GM23338 (cell line): ENCODE measurements around the gene CRTC3. TPM values are rescaled to one million over a fixed set of nuclear protein-coding genes. Genes with fewer than 3 reads are reported as not detected.
A peak's percentile ranks its signal among the peaks of the same experiment; 100 is the strongest.

Experiments used
- ATAC-seq: fragments of 200-7000 bp; cut with Tn5 transposase; 3 replicates; pipeline ENCODE4 v1.9.1; 2020
- DNase-seq: peaks from one replicate; pipeline ENCODE4 v3.0.0-alpha.2; 2015; ENCODE audit warnings: low spot score
- H2AFZ ChIP-seq: fragments of 200-600 bp; sonication (generic); 2 replicates; pipeline ENCODE4 v1.8.0; 2016; ENCODE audit warnings: antibody characterized with exemption, mild to moderate bottlenecking, moderate library complexity
- H3F3A ChIP-seq: fragments of 200-600 bp; sonication (generic); replicated peaks from 2 replicates; pipeline ENCODE4 v1.8.0; 2017; ENCODE audit warnings: antibody characterized with exemption, mixed run types, low read depth
- H3K27ac ChIP-seq: fragments of 200-600 bp; sonication (generic); 2 replicates; pipeline ENCODE4 v1.6.1; 2016; ENCODE audit warnings: low read depth
- H3K27me3 ChIP-seq: fragments of 200-600 bp; sonication (generic); 2 replicates; pipeline ENCODE4 v1.8.0; 2016; ENCODE audit warnings: mild to moderate bottlenecking, mixed run types, moderate library complexity; ENCODE audit not compliant: insufficient read depth
- H3K36me3 ChIP-seq: fragments of 200-600 bp; sonication (generic); 2 replicates; pipeline ENCODE4 v1.8.0; 2016; ENCODE audit warnings: mild to moderate bottlenecking; ENCODE audit not compliant: insufficient read depth
- H3K4me1 ChIP-seq: fragments of 200-600 bp; sonication (generic); 2 replicates; pipeline ENCODE4 v1.8.0; 2016; ENCODE audit warnings: mild to moderate bottlenecking, moderate library complexity; ENCODE audit not compliant: insufficient read depth
- H3K4me2 ChIP-seq: fragments of 200-600 bp; sonication (generic); 2 replicates; pipeline ENCODE4 v1.7.1; 2017; ENCODE audit warnings: mixed run types
- H3K4me3 ChIP-seq: fragments of 200-600 bp; sonication (generic); 2 replicates; pipeline ENCODE4 v1.6.1; 2016; ENCODE audit warnings: mixed run types
- H3K79me2 ChIP-seq: fragments of 200-600 bp; sonication (generic); replicated peaks from 2 replicates; pipeline ENCODE4 v1.8.0; 2017; ENCODE audit warnings: mild to moderate bottlenecking; ENCODE audit not compliant: insufficient read depth
- H3K9me2 ChIP-seq: fragments of 200-600 bp; sonication (generic); 2 replicates; pipeline ENCODE4 v1.8.0; 2017; ENCODE audit not compliant: insufficient read depth
- H4K20me1 ChIP-seq: fragments of 200-600 bp; sonication (generic); replicated peaks from 2 replicates; pipeline ENCODE4 v1.8.0; 2017; ENCODE audit warnings: mild to moderate bottlenecking; ENCODE audit not compliant: insufficient read depth
- H3K27ac Mint-ChIP-seq: 2 replicates; pipeline ENCODE4 v1.8.0; 2020; ENCODE audit warnings: inconsistent platforms, mild to moderate bottlenecking, moderate library complexity, mixed read lengths
- H3K27me3 Mint-ChIP-seq: 3 replicates; pipeline ENCODE4 v1.8.0; 2022; ENCODE audit warnings: low read depth, mild to moderate bottlenecking, moderate library complexity, mixed read lengths, inconsistent platforms; ENCODE audit not compliant: insufficient read depth, poor library complexity
- H3K36me3 Mint-ChIP-seq: 3 replicates; pipeline ENCODE4 v1.8.0; 2021; ENCODE audit warnings: low read depth, mild to moderate bottlenecking, inconsistent platforms, moderate library complexity, mixed read lengths
- H3K4me1 Mint-ChIP-seq: 3 replicates; pipeline ENCODE4 v1.8.0; 2020; ENCODE audit warnings: mild to moderate bottlenecking, inconsistent platforms, mixed read lengths
- H3K4me3 Mint-ChIP-seq: 3 replicates; pipeline ENCODE4 v1.8.0; 2021; ENCODE audit warnings: moderate library complexity, mild to moderate bottlenecking, inconsistent platforms, mixed read lengths
- H3K9me3 Mint-ChIP-seq: 3 replicates; pipeline ENCODE4 v1.8.0; 2020; ENCODE audit warnings: moderate library complexity, mild to moderate bottlenecking, inconsistent platforms, mixed read lengths
- CREB1 ChIP-seq: fragments of 250-450 bp; sonication (Bioruptor Pico); IDR thresholded peaks from 2 replicates; pipeline ENCODE4 v1.5.0; 2020; ENCODE audit warnings: low read depth, mild to moderate bottlenecking, moderate library complexity
- CTCF ChIP-seq, 2 experiments: fragments of 200-600 bp in 1 of 2; sonication (generic) in 1 of 2; conservative IDR thresholded peaks; 2 replicates each; pipeline versions ENCODE4 v1.5.1 to v1.6.1; 2016 to 2017; ENCODE audit warnings: antibody characterized with exemption in 2 of 2, low read depth in 2 of 2, mild to moderate bottlenecking in 2 of 2, moderate library complexity in 1 of 2
- EZH2 ChIP-seq: fragments of 200-600 bp; sonication (generic); IDR thresholded peaks from one replicate; pipeline ENCODE4 v1.8.0; 2017; ENCODE audit warnings: antibody characterized with exemption, mild to moderate bottlenecking, low read depth; ENCODE audit not compliant: unreplicated experiment
- EZH2phosphoT487 ChIP-seq: fragments of 200-600 bp; sonication (generic); IDR thresholded peaks from one replicate; pipeline ENCODE4 v1.8.1; 2018; ENCODE audit warnings: antibody characterized with exemption; ENCODE audit not compliant: unreplicated experiment
- JUNB ChIP-seq: IDR thresholded peaks from one replicate; pipeline ENCODE4 v1.6.1; 2016; ENCODE audit warnings: antibody characterized with exemption; ENCODE audit not compliant: unreplicated experiment
- NANOG ChIP-seq: IDR thresholded peaks from 2 replicates; pipeline ENCODE4 v1.6.1; 2016; ENCODE audit warnings: antibody characterized with exemption, borderline replicate concordance
- POLR2AphosphoS5 ChIP-seq: IDR thresholded peaks from 2 replicates; pipeline ENCODE4 v1.6.1; 2016; ENCODE audit warnings: antibody characterized with exemption, low read depth
- REST ChIP-seq: IDR thresholded peaks from one replicate; pipeline ENCODE4 v1.6.1; 2018; ENCODE audit warnings: antibody characterized with exemption; ENCODE audit not compliant: unreplicated experiment
- STAT1 ChIP-seq: IDR thresholded peaks from one replicate; pipeline ENCODE4 v1.6.1; 2016; ENCODE audit warnings: antibody characterized with exemption; ENCODE audit not compliant: unreplicated experiment
- ZNF114 ChIP-seq: fragments of 250-450 bp; sonication (Bioruptor Pico); IDR thresholded peaks from 2 replicates; pipeline ENCODE4 v1.5.0; 2020; ENCODE audit warnings: mild to moderate bottlenecking, moderate library complexity
- ZNF331 ChIP-seq: fragments of 250-450 bp; sonication (Bioruptor Pico); IDR thresholded peaks from 2 replicates; pipeline ENCODE4 v1.5.0; 2020; ENCODE audit warnings: low read depth, mild to moderate bottlenecking, moderate library complexity
- polyA plus RNA-seq: library from polyadenylated mRNA; unstranded; fragments of >200 nt; fragmentation: Nextera tagmentation; extraction: Ambion mirVana; gene quantifications from 2 replicates; pipeline ENCODE4 v1.2.1, GENCODE V29; 2016
- total RNA-seq: library from RNA; depleted of rRNA; stranded (reverse); fragments of >200 nt; shearing (Covaris generic); gene quantifications from 2 replicates; pipeline ENCODE4 v1.2.3, GENCODE V29; 2014
- TF ChIP-seq, protein P1 (sequence below): IDR thresholded peaks from 2 replicates; pipeline ENCODE4 v1.6.1; 2016; ENCODE audit warnings: antibody characterized with exemption
- TF ChIP-seq, protein P2 (sequence below): fragments of 250-450 bp; sonication (Bioruptor Pico); IDR thresholded peaks from 2 replicates; pipeline ENCODE4 v1.5.0; 2020; ENCODE audit warnings: mild to moderate bottlenecking, moderate library complexity

Gene CRTC3
- total and polyA plus RNA-seq, 2 experiments from 2014 or later = 2.8 to 3.8 TPM

- peaks cover 7% of the 10 kb centered on the region; the same call in 2 of the 3 replicates for H3K36me3 Mint-ChIP-seq
- no peak overlapping the region for H3K4me3 Mint-ChIP-seq
- Histone ChIP-seq H3F3A (no peaks in the 10 kb centered on the region), H2AFZ (no peak overlapping the region; the same call in 1 of the 2 replicates), H3K4me1 (no peaks in the 10 kb centered on the region), H3K9me2 (no peaks in the 10 kb centered on the region), H3K4me3 (no peak overlapping the region), H3K36me3 (no peaks in the 10 kb centered on the region), H3K79me2 (no peaks in the 10 kb centered on the region), H3K27ac (no peak overlapping the region), H3K27me3 (no peaks in the 10 kb centered on the region), H3K4me2 (no peak overlapping the region), H4K20me1 (no peaks in the 10 kb centered on the region; the same call in 1 of the 2 replicates)
- no peaks in the 10 kb centered on the region for H3K27me3 Mint-ChIP-seq
- H3K9me3 Mint-ChIP-seq = peaks cover 3% of the 10 kb centered on the region; the same call in 1 of the 3 replicates
- DNase-seq (no peak), ATAC-seq (peak; percentile 41)
- H3K27ac Mint-ChIP-seq = no peak overlapping the region
- TF ChIP-seq NANOG (no peak), ZNF331 (no peak), CTCF (conservative IDR thresholded peaks at IDR 0.05; ENCODE audit: low read depth in 2 of 2) (no peak), JUNB (no peak), ZNF114 (CRISPR knock-in tag) (no peak), STAT1 (no peak), CREB1 (no peak), EZH2 (no peak), POLR2AphosphoS5 (no peak), EZH2phosphoT487 (no peak), REST (no peak)
- TF ChIP-seq, protein P1, sequence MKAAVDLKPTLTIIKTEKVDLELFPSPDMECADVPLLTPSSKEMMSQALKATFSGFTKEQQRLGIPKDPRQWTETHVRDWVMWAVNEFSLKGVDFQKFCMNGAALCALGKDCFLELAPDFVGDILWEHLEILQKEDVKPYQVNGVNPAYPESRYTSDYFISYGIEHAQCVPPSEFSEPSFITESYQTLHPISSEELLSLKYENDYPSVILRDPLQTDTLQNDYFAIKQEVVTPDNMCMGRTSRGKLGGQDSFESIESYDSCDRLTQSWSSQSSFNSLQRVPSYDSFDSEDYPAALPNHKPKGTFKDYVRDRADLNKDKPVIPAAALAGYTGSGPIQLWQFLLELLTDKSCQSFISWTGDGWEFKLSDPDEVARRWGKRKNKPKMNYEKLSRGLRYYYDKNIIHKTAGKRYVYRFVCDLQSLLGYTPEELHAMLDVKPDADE = no peak
- TF ChIP-seq, protein P2, sequence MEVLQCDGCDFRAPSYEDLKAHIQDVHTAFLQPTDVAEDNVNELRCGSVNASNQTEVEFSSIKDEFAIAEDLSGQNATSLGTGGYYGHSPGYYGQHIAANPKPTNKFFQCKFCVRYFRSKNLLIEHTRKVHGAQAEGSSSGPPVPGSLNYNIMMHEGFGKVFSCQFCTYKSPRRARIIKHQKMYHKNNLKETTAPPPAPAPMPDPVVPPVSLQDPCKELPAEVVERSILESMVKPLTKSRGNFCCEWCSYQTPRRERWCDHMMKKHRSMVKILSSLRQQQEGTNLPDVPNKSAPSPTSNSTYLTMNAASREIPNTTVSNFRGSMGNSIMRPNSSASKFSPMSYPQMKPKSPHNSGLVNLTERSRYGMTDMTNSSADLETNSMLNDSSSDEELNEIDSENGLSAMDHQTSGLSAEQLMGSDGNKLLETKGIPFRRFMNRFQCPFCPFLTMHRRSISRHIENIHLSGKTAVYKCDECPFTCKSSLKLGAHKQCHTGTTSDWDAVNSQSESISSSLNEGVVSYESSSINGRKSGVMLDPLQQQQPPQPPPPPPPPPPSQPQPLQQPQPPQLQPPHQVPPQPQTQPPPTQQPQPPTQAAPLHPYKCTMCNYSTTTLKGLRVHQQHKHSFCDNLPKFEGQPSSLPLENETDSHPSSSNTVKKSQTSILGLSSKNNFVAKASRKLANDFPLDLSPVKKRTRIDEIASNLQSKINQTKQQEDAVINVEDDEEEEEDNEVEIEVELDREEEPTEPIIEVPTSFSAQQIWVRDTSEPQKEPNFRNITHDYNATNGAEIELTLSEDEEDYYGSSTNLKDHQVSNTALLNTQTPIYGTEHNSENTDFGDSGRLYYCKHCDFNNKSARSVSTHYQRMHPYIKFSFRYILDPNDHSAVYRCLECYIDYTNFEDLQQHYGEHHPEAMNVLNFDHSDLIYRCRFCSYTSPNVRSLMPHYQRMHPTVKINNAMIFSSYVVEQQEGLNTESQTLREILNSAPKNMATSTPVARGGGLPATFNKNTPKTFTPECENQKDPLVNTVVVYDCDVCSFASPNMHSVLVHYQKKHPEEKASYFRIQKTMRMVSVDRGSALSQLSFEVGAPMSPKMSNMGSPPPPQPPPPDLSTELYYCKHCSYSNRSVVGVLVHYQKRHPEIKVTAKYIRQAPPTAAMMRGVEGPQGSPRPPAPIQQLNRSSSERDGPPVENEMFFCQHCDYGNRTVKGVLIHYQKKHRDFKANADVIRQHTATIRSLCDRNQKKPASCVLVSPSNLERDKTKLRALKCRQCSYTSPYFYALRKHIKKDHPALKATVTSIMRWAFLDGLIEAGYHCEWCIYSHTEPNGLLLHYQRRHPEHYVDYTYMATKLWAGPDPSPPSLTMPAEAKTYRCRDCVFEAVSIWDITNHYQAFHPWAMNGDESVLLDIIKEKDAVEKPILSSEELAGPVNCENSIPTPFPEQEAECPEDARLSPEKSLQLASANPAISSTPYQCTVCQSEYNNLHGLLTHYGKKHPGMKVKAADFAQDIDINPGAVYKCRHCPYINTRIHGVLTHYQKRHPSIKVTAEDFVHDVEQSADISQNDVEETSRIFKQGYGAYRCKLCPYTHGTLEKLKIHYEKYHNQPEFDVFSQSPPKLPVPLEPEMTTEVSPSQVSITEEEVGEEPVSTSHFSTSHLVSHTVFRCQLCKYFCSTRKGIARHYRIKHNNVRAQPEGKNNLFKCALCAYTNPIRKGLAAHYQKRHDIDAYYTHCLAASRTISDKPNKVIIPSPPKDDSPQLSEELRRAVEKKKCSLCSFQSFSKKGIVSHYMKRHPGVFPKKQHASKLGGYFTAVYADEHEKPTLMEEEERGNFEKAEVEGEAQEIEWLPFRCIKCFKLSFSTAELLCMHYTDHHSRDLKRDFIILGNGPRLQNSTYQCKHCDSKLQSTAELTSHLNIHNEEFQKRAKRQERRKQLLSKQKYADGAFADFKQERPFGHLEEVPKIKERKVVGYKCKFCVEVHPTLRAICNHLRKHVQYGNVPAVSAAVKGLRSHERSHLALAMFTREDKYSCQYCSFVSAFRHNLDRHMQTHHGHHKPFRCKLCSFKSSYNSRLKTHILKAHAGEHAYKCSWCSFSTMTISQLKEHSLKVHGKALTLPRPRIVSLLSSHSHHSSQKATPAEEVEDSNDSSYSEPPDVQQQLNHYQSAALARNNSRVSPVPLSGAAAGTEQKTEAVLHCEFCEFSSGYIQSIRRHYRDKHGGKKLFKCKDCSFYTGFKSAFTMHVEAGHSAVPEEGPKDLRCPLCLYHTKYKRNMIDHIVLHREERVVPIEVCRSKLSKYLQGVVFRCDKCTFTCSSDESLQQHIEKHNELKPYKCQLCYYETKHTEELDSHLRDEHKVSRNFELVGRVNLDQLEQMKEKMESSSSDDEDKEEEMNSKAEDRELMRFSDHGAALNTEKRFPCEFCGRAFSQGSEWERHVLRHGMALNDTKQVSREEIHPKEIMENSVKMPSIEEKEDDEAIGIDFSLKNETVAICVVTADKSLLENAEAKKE = no peak
- peaks cover 5% of the 10 kb centered on the region; the same call in 1 of the 3 replicates for H3K4me1 Mint-ChIP-seq
These were observed 108.5 kb downstream of the CRTC3 start for GRCh38 chr15:90638201-90638691.
